Measurements from ENCODE around the gene XPNPEP2. TPM values are rescaled to one million over a fixed set of nuclear protein-coding genes. Genes with fewer than 3 reads are reported as not detected.

XPNPEP2 gene
- polyA plus RNA-seq, 3 donors = 0.19 TPM; not detected in 2

- TF ChIP-seq CTCF (IDR thresholded peaks at IDR 0.05) = no peak
- DNase-seq = no peak
- H3K36me3 Mint-ChIP-seq = no peaks in the 10 kb centered on the region
These were observed 44.0 kb upstream of the XPNPEP2 start for GRCh38 chrX:129694805-129695204.

GRCh38 chrX:129695535-129695934, 43.2 kb upstream of the XPNPEP2 start:
- Histone ChIP-seq H2AFZ (ENCODE audit: insufficient read depth, low read depth, low read length, poor library complexity, severe bottlenecking) (no peak overlapping the region), H3K9ac (ENCODE audit: insufficient read depth, low read length, poor library complexity, severe bottlenecking) (no peak overlapping the region), H3K9me3 (replicated peaks in 1 of 2; ENCODE audit: control insufficient read depth in 1 of 2, insufficient read depth in 1 of 2, low read length in 2 of 2) (no peaks in the 10 kb centered on the region), H3K79me2 (ENCODE audit: insufficient read depth, low read length) (no peaks in the 10 kb centered on the region), H3K4me3 (replicated peaks in 1 of 3; ENCODE audit: low read depth in 2 of 3, low read length in 3 of 3) (no peak overlapping the region), H3K4me2 (replicated peaks; ENCODE audit: extremely low read depth, low read length, poor library complexity, severe bottlenecking) (no peak overlapping the region), H3K36me3 (replicated peaks in 1 of 2; ENCODE audit: control insufficient read depth in 1 of 2, insufficient read depth in 2 of 2, low read length in 2 of 2) (no peaks in the 10 kb centered on the region), H4K20me1 (ENCODE audit: insufficient read depth, low read length) (no peaks in the 10 kb centered on the region), H3K27ac (ENCODE audit: low read depth in 1 of 2, low read length in 2 of 2) (no peak overlapping the region), H3K27me3 (ENCODE audit: control insufficient read depth in 2 of 2, insufficient read depth in 2 of 2, low read length in 2 of 2) (no peaks in the 10 kb centered on the region), H3K4me1 (ENCODE audit: control insufficient read depth in 1 of 2, insufficient read depth in 2 of 2, low read length in 2 of 2) (no peaks in the 10 kb centered on the region)
- no CpG with 5 or more reads among the region's 6 CpGs for WGBS (ENCODE audit: insufficient coverage)
- Mint-ChIP-seq H3K27me3 (ENCODE audit: low read depth in 3 of 3) (peaks cover 0 to 4% (median 1%) of the 10 kb centered on the region in 3 donors), H3K36me3 (no peaks in the 10 kb centered on the region), H3K4me1 (peaks cover 4% of the 10 kb centered on the region), H3K27ac (no peak overlapping the region), H3K9me3 (peaks cover 0 to 2% (median 0%) of the 10 kb centered on the region in 7 donors), H3K4me3 (no peak overlapping the region)
- intact Hi-C loops (cut with micrococcal nuclease) = no loop called here
- no peak for TF ChIP-seq CTCF (IDR thresholded peaks at IDR 0.05)
- no peak for DNase-seq

More at GRCh38 chrX:129694805-129695204, 44.0 kb upstream of the XPNPEP2 start:
- Histone ChIP-seq H3K9me3 (replicated peaks in 1 of 2; ENCODE audit: control insufficient read depth in 1 of 2, insufficient read depth in 1 of 2, low read length in 2 of 2) (no peaks in the 10 kb centered on the region), H3K27ac (ENCODE audit: low read depth in 1 of 2, low read length in 2 of 2) (no peak overlapping the region), H4K20me1 (ENCODE audit: insufficient read depth, low read length) (no peaks in the 10 kb centered on the region), H3K4me1 (ENCODE audit: control insufficient read depth in 1 of 2, insufficient read depth in 2 of 2, low read length in 2 of 2) (no peaks in the 10 kb centered on the region), H2AFZ (ENCODE audit: insufficient read depth, low read depth, low read length, poor library complexity, severe bottlenecking) (no peak overlapping the region), H3K4me3 (replicated peaks in 1 of 3; ENCODE audit: low read depth in 2 of 3, low read length in 3 of 3) (no peak overlapping the region), H3K36me3 (replicated peaks in 1 of 2; ENCODE audit: control insufficient read depth in 1 of 2, insufficient read depth in 2 of 2, low read length in 2 of 2) (no peaks in the 10 kb centered on the region), H3K4me2 (replicated peaks; ENCODE audit: extremely low read depth, low read length, poor library complexity, severe bottlenecking) (no peak overlapping the region), H3K9ac (ENCODE audit: insufficient read depth, low read length, poor library complexity, severe bottlenecking) (no peak overlapping the region), H3K27me3 (ENCODE audit: control insufficient read depth in 2 of 2, insufficient read depth in 2 of 2, low read length in 2 of 2) (no peaks in the 10 kb centered on the region), H3K79me2 (ENCODE audit: insufficient read depth, low read length) (no peaks in the 10 kb centered on the region)
- intact Hi-C loops (cut with micrococcal nuclease) = no loop called here
- Mint-ChIP-seq H3K4me3 (no peak overlapping the region), H3K9me3 (peaks cover 0 to 2% (median 0%) of the 10 kb centered on the region in 7 donors), H3K27ac (no peak overlapping the region), H3K27me3 (ENCODE audit: low read depth in 3 of 3) (peaks cover 0 to 4% (median 1%) of the 10 kb centered on the region in 3 donors), H3K4me1 (peaks cover 4% of the 10 kb centered on the region)
- WGBS (ENCODE audit: insufficient coverage) = no CpG with 5 or more reads among the region's 5 CpGs
